Ovary (tissue), 3 donors: ENCODE measurements around the gene MTMR8.

Experiments
- EP300 ChIP-seq: sonication (generic); formaldehyde crosslinking; IDR thresholded peaks from one replicate; pipeline ENCODE4 v1.6.1; 2017; ENCODE audit warnings: antibody characterized with exemption
- TF ChIP-seq, protein P1 (sequence below), 3 donors: fragments of 450-650 bp in 2 of 3; fragments of 200-600 bp in 1 of 3; IDR thresholded peaks; one replicate each; pipeline versions ENCODE4 v1.5.1 to v1.8.0; 2016 to 2022; ENCODE audit warnings: antibody characterized with exemption in 3 of 3, mild to moderate bottlenecking in 1 of 3
- donor health status: DM: no; HTN: no; CAD: no.

DNA sequence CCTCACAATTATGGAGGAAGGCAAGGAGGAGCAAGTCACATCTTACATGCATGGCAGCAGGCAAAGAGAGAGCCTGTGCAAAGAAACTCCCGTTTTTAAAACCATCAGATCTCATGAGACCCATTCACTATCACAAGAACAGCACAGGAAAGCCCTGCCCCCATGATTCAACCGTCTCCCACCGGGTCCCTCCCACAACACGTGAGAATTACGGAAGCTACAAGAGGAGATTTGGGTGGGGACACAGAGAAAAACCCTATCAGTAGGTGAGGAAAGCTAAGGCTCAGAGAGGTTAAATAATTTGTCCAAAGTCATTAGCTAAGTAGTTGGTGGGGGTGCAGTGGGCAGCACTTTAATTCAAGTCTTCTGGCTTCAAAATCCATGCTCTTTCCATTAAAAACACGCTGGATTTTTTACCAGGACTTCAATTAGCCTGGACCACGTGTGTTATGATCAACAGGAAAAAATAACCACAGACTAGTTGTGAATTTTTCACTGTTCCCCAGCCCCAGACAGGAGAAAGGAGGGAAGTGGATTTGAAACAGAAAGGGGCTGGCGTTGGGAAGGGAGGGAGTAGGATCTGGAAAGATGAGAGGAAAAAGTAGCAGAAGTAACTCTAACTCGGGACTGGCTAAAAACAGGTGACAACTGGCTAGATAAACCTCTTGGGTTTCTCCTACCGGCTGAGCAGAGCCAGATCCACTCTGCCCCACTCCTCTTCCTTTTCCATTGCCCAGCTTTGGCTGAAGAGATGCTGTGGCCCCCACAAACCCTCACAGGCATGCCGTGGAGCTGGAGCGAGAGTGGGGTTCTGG is 986 bp downstream of the MTMR8 start:
- TF ChIP-seq, protein P1, sequence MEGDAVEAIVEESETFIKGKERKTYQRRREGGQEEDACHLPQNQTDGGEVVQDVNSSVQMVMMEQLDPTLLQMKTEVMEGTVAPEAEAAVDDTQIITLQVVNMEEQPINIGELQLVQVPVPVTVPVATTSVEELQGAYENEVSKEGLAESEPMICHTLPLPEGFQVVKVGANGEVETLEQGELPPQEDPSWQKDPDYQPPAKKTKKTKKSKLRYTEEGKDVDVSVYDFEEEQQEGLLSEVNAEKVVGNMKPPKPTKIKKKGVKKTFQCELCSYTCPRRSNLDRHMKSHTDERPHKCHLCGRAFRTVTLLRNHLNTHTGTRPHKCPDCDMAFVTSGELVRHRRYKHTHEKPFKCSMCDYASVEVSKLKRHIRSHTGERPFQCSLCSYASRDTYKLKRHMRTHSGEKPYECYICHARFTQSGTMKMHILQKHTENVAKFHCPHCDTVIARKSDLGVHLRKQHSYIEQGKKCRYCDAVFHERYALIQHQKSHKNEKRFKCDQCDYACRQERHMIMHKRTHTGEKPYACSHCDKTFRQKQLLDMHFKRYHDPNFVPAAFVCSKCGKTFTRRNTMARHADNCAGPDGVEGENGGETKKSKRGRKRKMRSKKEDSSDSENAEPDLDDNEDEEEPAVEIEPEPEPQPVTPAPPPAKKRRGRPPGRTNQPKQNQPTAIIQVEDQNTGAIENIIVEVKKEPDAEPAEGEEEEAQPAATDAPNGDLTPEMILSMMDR (IDR thresholded peaks at IDR 0.05): no peak
- TF ChIP-seq EP300: no peak
